UCSD-AML1 (cell line): ENCODE data around the gene NAIF1.
A peak's percentile ranks its signal among the peaks of the same experiment; 100 is the strongest.
"Not testable (repeated sequence)": the region's sequence is repeated elsewhere in the genome, so short reads cannot be mapped to it uniquely, and the experiment has no call there.

Experiments used
- DNase-seq: peaks from one replicate; lab custom pipeline; 2025; ENCODE audit not compliant: unreplicated experiment; lab: John Stamatoyannopoulos, UW

The NAIF1 gene

GRCh38 chr9:128062846-128063831, 4.0 kb downstream of the NAIF1 start:
- DNase-seq, result no peak

- DNase-seq, result no peak
Measured at GRCh38 chr9:128062279-128062678, 4.8 kb downstream of the NAIF1 start.

- peak; percentile 52 for DNase-seq
Measured at GRCh38 chr9:128061275-128061960, 5.7 kb downstream of the NAIF1 start.

- DNase-seq, result no peak
Measured at GRCh38 chr9:128059365-128059983, 7.6 kb downstream of the NAIF1 start.

GRCh38 chr9:128057724-128058409, 9.3 kb downstream of the NAIF1 start:
- DNase-seq, result no peak

GRCh38 chr9:128056887-128057723, 10.0 kb downstream of the NAIF1 start:
- DNase-seq, result no peak

DNA sequence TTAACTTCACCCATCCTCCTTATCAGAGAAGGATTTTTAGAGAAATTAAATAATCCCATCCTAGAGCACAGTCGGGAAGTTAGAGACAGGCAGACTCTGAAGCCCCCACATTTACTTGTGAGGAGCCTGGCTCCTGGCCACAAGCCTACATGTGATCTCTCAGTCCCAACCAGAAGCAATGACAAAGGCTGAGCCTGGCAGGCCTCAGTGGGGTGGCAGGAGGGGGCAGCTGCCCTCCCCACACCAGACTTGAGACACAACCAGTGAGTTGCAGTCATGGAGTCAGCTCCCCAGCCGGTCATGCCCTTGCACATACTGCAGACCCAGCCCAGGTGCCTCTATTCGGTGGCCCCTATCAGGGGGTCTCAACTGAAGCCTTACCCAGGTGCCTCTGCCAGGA, 11.0 kb downstream of the NAIF1 start:
- DNase-seq, result no peak

GRCh38 chr9:128055344-128056040, 11.6 kb downstream of the NAIF1 start:
- DNase-seq, result no peak

GRCh38 chr9:128054087-128054486, 13.0 kb downstream of the NAIF1 start:
- no peak for DNase-seq

- DNase-seq, result no peak
Measured at GRCh38 chr9:128053560-128053959, 13.6 kb downstream of the NAIF1 start.

DNA sequence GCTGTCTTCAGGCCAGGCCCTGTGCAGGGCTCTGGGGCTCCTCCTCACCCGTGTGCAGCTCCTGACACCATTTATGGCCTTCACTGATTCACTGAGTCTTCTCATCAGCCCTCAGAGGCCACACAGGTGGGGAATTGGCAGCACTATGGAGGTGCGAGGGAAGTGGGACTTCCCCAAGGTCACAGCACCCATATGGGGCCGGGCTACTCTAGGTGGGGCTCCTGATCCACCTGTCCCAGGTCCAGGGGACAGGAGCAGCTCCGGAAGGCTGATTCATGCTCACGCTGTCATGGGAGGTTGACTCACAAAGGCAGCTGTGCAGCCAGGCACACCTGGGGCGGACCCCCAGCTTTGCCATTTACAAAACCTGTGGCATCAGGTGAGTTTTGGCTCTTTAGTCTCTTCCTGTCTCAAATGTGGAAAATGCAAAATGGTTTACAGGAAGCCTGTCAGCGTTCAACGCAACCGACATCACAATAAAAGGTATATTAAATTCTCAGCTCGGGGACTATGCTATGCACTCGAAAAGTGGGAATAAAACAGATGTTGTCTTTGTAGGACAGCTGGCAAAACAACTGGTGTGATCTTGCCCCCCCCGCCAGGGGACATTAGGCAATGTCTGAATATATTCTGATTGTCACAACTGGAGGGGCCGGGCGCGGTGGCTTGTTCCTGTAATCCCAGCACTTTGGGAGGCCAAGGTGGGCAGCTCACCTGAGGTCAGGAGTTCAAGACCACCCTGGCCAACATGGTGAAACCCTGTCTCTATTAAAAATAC, 15.0 kb downstream of the NAIF1 start:
- DNase-seq, result no peak

DNA sequence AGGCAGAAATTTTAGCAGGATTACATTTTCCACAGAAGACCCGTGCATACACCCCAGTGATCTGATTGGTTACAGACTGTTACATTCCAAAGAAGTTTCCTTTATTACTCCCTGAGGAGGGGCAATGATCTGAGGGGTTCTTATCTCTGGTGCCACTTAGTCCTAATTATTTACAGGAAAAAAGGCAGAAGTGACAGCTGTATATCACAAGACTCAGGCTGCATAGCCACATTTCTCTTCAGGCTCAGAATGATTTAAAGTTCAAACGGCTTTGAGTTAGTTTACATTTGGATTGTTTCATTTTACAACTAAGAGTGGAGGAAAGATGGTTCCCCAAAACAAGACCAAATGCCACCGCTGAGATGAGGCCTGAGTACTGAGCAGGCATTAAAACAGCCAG, 17.3 kb downstream of the NAIF1 start:
- DNase-seq, result no peak

- DNase-seq, result no peak
Measured at GRCh38 chr9:128048663-128049062, 18.5 kb downstream of the NAIF1 start.

DNA sequence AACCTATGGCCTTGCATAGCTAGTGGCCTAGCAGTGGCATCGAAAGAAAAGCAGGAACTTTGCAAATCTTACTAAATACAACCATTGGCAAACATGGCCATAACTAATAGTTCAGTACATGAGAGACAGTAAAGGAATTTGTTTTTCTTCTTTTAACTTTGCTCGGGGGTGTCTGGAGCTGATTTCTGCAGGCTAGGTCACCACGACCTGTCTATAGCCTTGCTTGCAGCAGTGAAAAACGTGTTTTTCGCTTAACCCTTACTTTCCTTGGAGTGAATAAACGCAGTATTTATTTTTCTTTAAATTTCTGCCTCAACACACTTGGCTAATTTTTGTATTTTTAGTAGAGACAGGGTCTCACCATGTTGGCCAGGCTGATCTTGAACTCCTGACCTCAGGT, 19.9 kb downstream of the NAIF1 start:
- DNase-seq, result no peak

DNA sequence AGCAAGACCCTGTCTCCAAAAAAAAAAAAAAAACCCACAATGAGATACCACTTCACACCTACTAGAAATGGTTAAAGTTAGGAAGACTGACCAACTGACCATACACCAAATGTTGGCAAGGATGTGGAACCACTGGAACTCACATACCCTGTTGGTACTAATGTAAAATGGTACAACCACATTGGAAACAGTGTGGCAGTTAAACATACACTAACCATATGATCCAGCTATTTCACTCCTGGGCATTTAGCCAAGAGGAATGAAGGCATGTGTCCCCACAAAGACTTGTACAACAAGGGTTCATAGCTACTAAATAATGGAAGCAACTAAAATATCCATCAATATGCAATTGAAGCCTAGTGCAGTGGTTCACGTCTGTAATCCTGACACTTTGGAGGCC, 21.3 kb downstream of the NAIF1 start:
- no peak for DNase-seq

- not testable (repeated sequence) for DNase-seq
Measured at GRCh38 chr9:128045409-128045808, 21.7 kb downstream of the NAIF1 start.

- no peak for DNase-seq
Measured at GRCh38 chr9:128043467-128043868, 23.7 kb downstream of the NAIF1 start.

DNA sequence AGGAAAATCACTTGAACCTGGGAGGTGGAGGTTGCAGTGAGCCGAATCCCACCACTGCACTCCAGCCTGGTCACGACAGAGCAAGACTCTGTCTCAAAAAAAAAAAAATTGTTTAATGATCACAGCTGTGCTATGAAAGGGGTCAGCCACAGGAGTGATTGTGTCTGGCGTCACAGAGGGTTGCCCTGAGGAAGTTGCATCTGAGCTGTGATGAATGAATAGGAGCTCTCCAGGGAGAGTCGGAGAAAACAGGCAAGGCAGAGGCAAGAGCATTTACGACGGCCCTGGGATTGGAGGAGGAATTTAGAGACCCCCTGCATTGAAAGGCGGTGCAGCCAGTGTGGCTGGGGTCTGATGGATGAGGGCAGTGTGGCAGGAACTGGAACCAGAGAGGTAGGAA, 25.1 kb downstream of the NAIF1 start:
- no peak for DNase-seq

GRCh38 chr9:128040783-128041182, 26.3 kb downstream of the NAIF1 start:
- not testable (repeated sequence) for DNase-seq
